GM19025 (cell line): ENCODE data around the gene GMDS.
A peak's percentile ranks its signal among the peaks of the same experiment; 100 is the strongest.

Experiments
- ATAC-seq: cut with Tn5 transposase; IDR thresholded peaks from one replicate; pipeline ENCODE4 v1.9.1; 2021; ENCODE audit warnings: mild to moderate bottlenecking, low read depth, moderate library complexity; ENCODE audit not compliant: unreplicated experiment

The GMDS gene

GRCh38 chr6:1796706-1797529 lies 448.5 kb downstream of the GMDS start:
- ATAC-seq, result peak; percentile 70

DNA sequence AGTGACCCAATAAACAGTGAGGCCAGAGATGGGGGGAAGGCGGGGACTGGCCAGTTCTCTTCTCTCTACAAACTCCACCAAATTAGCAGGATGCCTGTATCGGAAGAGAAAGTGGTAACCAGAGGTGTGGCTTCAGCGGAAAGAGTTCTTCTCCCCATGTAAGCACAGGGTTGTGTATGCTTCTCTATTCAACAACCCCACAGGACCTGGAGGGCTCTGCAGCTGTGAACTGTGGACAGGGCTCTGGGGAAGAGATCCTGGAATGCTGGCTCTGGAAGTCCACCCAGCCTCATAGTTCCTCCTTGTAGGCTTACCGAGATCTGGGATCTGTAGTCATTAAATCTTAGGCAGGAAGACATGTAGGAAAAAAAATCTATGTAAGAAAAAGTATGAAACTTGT lies 449.5 kb downstream of the GMDS start:
- no peak for ATAC-seq

GRCh38 chr6:1792989-1793388 lies 452.4 kb downstream of the GMDS start:
- ATAC-seq, result no peak

GRCh38 chr6:1790684-1791083 lies 454.7 kb downstream of the GMDS start:
- ATAC-seq, result no peak

DNA sequence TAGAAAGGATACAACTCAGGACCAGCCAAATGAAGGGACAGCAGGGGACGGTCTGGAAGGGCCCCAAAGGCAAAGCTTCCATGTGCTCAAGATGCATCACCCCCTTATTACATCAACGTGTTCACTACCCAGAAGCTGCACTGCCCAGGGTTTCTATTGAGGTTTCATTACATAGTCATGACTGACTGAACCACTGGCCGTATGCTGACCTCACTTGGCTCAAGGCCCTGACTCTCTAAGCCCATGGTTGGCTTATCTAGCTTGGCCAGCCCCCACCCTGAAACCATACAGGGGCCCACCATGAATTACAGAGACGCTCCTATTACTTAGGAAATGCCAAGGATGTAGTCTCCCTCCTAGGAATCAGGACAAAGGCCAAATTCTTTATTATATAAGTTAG lies 456.3 kb downstream of the GMDS start:
- ATAC-seq, result no peak

GRCh38 chr6:1787894-1788293 lies 457.5 kb downstream of the GMDS start:
- ATAC-seq, result no peak

DNA sequence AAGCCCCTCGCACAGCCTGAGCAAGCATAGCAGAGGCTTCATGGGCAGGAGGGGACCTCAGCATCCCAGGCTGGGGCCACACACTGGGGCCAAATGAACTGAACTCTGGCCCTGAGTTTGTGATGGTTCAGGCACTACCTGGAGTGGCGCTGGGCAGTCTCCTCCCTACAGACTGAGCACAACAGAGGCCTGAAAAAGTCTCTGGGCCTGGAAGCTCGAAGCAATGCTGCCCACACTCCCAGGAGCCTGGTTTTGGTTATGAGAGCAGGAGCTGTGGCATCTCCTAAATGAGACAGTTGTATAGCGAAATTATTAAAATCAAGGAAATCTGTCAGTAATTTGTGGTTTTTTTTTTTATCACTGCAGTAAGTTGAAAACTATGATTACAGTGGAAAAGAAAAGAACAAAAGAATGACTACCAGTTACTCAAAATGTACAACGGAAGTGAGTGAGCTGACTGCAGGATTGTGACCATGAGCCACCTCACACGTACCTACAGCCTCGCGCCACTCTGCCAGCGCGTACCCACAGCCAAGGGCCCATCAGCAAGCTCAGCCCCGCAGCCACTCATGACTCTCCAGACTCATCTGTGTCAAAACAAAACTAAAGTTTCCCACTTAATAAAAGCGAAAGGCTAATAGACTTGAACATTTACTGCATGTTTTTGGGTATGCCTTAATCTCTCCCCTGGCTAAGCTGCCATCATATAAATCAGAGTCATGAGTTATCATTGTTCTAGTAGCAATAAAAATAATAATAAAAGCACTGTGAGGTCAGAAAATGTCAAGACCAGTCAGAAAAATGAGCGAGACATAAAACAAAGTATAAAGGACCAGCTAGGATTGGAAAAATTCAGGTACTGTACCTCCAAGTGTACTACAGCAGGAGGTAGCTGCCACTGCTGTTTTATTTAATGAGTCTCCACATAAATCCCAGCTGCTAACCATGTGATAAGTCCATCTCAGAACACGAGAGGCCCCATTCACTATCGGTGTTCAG lies 458.7 kb downstream of the GMDS start:
- ATAC-seq, result no peak

GRCh38 chr6:1784422-1784884 lies 461.0 kb downstream of the GMDS start:
- ATAC-seq, result no peak

GRCh38 chr6:1781817-1782184 lies 463.6 kb downstream of the GMDS start:
- no peak for ATAC-seq

DNA sequence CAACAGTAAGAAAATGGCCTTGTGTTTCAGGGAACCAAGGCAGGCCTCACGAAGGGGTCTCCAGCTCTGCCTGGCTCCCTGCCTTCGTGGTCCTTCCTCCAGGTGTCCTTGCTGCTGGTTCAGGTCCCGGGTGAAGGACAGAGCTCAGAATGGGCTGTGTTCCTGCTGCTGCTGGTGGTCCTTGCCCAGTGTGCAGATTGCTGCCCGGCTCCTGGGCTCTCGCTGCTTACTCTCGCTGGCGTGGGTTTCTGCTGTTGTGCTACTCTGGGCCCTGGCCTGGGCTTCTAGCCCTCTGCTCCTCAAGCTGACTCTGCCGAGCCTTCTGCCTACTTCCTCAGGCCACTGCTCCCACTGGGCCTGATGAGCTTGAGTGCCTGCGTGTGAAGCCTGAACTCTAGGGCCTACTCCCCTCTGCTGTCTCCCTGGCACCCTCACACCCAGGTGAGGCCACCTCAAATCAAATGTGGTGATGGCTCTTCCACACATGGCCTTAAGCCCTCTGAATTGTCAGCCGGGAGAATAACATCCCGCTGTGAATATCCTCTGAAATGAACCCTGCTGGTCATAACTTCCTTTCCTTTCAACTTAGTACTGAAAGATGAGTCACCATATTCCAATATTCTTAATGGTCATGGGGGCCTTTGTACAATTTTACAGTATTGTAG lies 464.1 kb downstream of the GMDS start:
- ATAC-seq, result no peak

- ATAC-seq, result no peak
Observed at GRCh38 chr6:1780251-1780867, 465.0 kb downstream of the GMDS start.

DNA sequence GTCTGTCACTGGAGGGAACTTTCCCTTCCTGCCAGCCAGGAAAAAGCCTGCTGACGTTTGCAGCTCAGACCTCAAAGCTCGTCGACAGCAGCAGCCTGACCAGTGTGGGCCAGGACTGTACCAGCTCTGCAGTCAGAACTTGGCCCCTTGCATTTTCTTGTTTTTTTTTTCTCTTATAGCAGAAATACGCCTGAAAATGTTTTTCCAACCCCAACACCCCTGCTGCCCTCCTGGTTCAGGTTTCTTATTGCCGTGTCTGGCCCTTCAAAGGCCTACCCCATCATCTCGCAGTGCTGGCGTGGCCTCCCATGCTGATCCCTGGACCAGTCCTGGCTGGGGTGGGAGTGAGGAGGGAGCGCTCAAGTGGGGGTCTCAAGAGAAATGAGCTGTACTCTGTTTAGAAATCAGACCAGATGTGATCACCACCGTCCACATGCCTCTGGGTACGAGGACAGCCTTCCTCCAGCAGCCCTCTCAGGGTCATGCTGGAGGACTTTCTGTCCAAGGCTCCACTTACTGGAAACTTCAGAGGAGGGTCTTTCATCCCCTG lies 466.6 kb downstream of the GMDS start:
- ATAC-seq, result no peak

- ATAC-seq, result no peak
Observed at GRCh38 chr6:1777921-1778685, 467.3 kb downstream of the GMDS start.

- no peak for ATAC-seq
Observed at GRCh38 chr6:1775441-1775840, 470.0 kb downstream of the GMDS start.

DNA sequence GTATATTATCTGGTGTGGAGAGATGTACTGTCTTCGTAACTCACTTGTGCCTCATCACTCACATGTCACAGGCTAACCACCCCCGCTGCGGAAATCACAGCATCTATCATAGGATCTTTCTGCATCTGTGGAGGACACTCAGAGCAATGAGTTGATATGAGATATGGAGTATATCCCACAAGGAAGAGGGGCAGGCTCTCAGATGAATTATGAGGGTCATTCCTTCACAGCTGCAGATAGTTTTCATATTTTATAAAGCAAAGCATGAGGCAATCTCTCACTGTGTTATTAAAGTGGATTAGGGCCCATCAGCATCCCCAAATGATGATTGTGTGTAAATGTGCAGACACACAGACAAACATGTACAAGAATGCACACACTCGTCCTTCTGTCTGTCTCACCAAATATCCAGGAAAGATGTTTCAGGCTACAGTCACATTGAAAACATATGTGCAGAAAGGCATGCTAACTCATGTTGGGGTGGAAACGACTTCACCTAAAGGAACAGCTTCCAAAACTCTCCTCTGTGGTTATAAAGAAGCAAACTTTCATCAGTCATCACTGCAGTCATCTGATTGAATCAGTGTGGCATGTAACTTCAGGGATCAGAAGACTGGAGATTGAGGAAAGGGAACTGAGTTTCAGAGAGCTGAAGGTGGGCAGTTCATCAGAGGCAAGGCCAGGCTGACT lies 471.0 kb downstream of the GMDS start:
- no peak for ATAC-seq

DNA sequence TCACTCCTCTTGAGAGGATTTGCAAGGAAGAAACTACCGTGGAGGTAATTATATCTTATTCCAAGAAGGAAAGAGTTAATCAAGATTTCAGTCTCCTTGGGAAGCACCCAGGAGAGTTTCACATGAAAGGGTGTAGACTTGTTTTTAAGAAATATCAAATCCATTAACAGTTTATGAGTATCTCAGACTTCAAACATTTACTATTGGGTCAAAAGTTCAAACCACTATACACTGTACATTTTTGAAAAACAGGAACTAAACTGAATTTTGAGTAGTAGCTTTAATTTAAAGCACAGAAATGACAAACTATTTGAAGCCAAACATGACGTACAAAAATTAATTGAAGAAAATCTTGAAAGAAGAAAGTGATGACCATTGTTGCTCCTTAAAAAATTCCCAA lies 471.7 kb downstream of the GMDS start:
- no peak for ATAC-seq

DNA sequence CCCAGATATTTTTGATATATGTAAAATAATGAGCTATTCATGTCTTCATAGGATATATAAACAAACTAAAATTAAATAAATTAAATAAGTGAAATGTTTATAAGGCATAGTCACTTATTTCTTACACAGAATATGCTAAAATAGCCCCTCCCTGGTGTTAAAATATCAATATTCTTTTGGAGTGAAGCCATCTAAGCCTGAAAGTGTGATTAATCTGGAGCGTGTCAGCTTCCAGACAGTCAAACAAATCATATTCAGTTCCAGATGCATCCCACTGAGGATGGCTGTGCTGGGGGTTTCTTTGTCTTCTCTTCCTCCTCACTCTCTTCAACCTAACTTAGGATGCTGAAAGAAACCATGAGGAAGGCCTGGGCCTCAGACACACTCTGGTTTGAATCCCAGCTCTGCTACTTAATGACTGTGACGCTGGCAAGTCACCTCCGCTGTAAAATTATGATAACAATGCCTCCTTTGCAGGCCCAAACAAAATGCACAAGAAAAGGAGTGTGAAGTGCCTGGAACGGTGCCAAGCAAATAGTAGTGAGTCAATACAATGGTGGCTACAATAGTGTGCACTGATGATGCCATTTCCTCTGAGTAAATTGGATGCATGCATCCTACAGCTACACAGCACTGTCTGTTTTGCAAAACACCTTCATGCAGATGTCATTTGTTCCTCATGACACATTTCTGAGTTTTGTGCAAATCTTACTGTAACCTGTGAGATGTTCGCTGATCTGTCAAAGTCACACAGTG lies 474.3 kb downstream of the GMDS start:
- ATAC-seq, result no peak

DNA sequence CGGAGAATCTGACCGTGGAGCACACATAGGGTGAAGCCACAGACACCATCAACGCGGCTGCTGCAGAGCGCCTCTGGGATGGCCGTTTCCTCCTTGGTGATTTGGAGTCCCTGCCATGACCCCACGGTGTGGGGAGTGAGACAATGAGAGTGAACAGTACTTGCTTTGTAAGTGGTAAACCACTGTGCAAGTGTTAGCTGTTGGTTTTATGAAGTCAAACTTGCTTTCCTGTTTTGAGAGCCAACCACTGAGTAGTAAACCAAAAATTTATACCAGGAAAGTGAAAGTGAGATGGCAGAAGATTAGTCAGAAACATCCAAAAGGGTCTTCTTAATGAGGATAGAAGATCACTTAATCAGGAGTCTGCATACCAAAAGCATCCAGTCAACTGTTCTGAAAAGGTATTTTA lies 475.0 kb downstream of the GMDS start:
- ATAC-seq, result peak; percentile 69
